HEK293 (cell line): ENCODE data around the gene NXPH1.

Experiments
- CTCF ChIA-PET: fragments of 350-600 bp; formaldehyde crosslinking; extraction: SDS; loops from one replicate; lab custom pipeline; 2021; ENCODE audit warnings: antibody characterized with exemption; lab: Yijun Ruan, JAX
- POLR2A ChIA-PET: fragments of 300-600 bp; formaldehyde crosslinking; extraction: SDS; loops from one replicate; lab custom pipeline; 2020; ENCODE audit warnings: antibody characterized with exemption, inconsistent platforms; lab: Yijun Ruan, JAX
- H3K27ac ChIP-seq: fragments of 200-500 bp; sonication (Bioruptor generic); 2 replicates; pipeline ENCODE4 v1.5.1; 2014; ENCODE audit warnings: low read depth, low read length, control low read depth, inconsistent platforms; ENCODE audit errors: extremely low read depth
- H3K36me3 ChIP-seq, 2 experiments: fragments of 200-500 bp in 1 of 2; sonication (Bioruptor generic) in 1 of 2; 1 replicate in 1 of 2; 2 replicates in 1 of 2; pipeline ENCODE4 v1.5.1; 2014 to 2017; ENCODE audit warnings: inconsistent platforms in 2 of 2, low read length in 2 of 2; ENCODE audit not compliant: control insufficient read depth in 2 of 2, insufficient read depth in 1 of 2
- H3K4me1 ChIP-seq: fragments of 200-500 bp; sonication (Bioruptor generic); 2 replicates; pipeline ENCODE4 v1.5.1; 2014; ENCODE audit warnings: mild to moderate bottlenecking, low read length, inconsistent platforms; ENCODE audit not compliant: control insufficient read depth, insufficient read depth
- H3K4me3 ChIP-seq: 2 replicates; pipeline ENCODE4 v1.5.1; 2011; ENCODE audit warnings: low read depth, mild to moderate bottlenecking, control low read depth, low read length, moderate library complexity
- H3K9me3 ChIP-seq: fragments of 200-500 bp; sonication (Bioruptor generic); 2 replicates; pipeline ENCODE4 v1.5.1; 2014; ENCODE audit warnings: low read depth, low read length, inconsistent platforms; ENCODE audit not compliant: control insufficient read depth, insufficient read depth
- ATF2 ChIP-seq: fragments of 450-650 bp; formaldehyde crosslinking; IDR thresholded peaks from 2 replicates; pipeline ENCODE4 v1.5.1; 2016; ENCODE audit warnings: missing biosample characterization, missing genetic modification characterization, low read depth
- BCL11B ChIP-seq: fragments of 450-650 bp; formaldehyde crosslinking; IDR thresholded peaks from 2 replicates; pipeline ENCODE4 v1.5.1; 2016; ENCODE audit warnings: low read depth, missing biosample characterization, missing genetic modification characterization
- CTCF ChIP-seq: fragments of 450-650 bp; formaldehyde crosslinking; IDR thresholded peaks from 2 replicates; pipeline ENCODE4 v1.5.1; 2016; ENCODE audit warnings: missing biosample characterization, missing genetic modification characterization
- HOXA7 ChIP-seq: sonication (generic); formaldehyde crosslinking; IDR thresholded peaks from 2 replicates; pipeline ENCODE4 v1.8.1; 2022; ENCODE audit warnings: missing genetic modification reagents, borderline replicate concordance
- HOXC10 ChIP-seq: sonication (generic); formaldehyde crosslinking; IDR thresholded peaks from 2 replicates; pipeline ENCODE4 v1.8.1; 2023; ENCODE audit warnings: mild to moderate bottlenecking, missing genetic modification reagents
- KLF1 ChIP-seq: fragments of 450-650 bp; formaldehyde crosslinking; IDR thresholded peaks from 2 replicates; pipeline ENCODE4 v1.5.1; 2016; ENCODE audit warnings: missing biosample characterization, missing genetic modification characterization
- OVOL3 ChIP-seq: fragments of 450-650 bp; formaldehyde crosslinking; IDR thresholded peaks from 2 replicates; pipeline ENCODE4 v1.5.1; 2016; ENCODE audit warnings: missing biosample characterization, missing genetic modification characterization
- PRDM6 ChIP-seq: fragments of 450-650 bp; formaldehyde crosslinking; IDR thresholded peaks from 2 replicates; pipeline ENCODE4 v1.5.1; 2017; ENCODE audit warnings: missing biosample characterization, missing genetic modification characterization
- SALL2 ChIP-seq: fragments of 450-650 bp; formaldehyde crosslinking; IDR thresholded peaks from 2 replicates; pipeline ENCODE4 v1.5.0; 2017; ENCODE audit warnings: missing biosample characterization, mild to moderate bottlenecking, missing genetic modification characterization, borderline replicate concordance
- ZFHX2 ChIP-seq: fragments of 450-650 bp; formaldehyde crosslinking; conservative IDR thresholded peaks from 2 replicates; pipeline ENCODE4 v1.5.1; 2016; ENCODE audit warnings: missing biosample characterization, missing genetic modification characterization
- ZFP3 ChIP-seq: fragments of 450-650 bp; formaldehyde crosslinking; IDR thresholded peaks from 2 replicates; pipeline ENCODE4 v1.5.1; 2016; ENCODE audit warnings: low read depth, missing biosample characterization, missing genetic modification characterization
- ZNF146 ChIP-seq: fragments of 450-650 bp; formaldehyde crosslinking; IDR thresholded peaks from 2 replicates; pipeline ENCODE4 v1.5.1; 2016; ENCODE audit warnings: missing biosample characterization, missing genetic modification characterization
- ZNF211 ChIP-seq: fragments of 450-650 bp; formaldehyde crosslinking; IDR thresholded peaks from 2 replicates; pipeline ENCODE4 v1.5.1; 2016; ENCODE audit warnings: low read depth, missing biosample characterization, missing genetic modification characterization
- ZNF223 ChIP-seq: fragments of 450-650 bp; formaldehyde crosslinking; IDR thresholded peaks from 2 replicates; pipeline ENCODE4 v1.5.1; 2016; ENCODE audit warnings: missing biosample characterization, missing genetic modification characterization
- ZNF23 ChIP-seq: fragments of 450-650 bp; formaldehyde crosslinking; IDR thresholded peaks from 2 replicates; pipeline ENCODE4 v1.5.1; 2016; ENCODE audit warnings: missing biosample characterization, missing genetic modification characterization, borderline replicate concordance
- ZNF266 ChIP-seq: fragments of 450-650 bp; formaldehyde crosslinking; IDR thresholded peaks from 2 replicates; pipeline ENCODE4 v1.5.1; 2016; ENCODE audit warnings: missing biosample characterization, missing genetic modification characterization, low read depth
- ZNF324 ChIP-seq: fragments of 450-650 bp; formaldehyde crosslinking; IDR thresholded peaks from 2 replicates; pipeline ENCODE4 v1.5.1; 2016; ENCODE audit warnings: missing biosample characterization, missing genetic modification characterization
- ZNF354C ChIP-seq: fragments of 450-650 bp; formaldehyde crosslinking; IDR thresholded peaks from 2 replicates; pipeline ENCODE4 v1.5.1; 2016; ENCODE audit warnings: missing biosample characterization, missing genetic modification characterization, low read depth, borderline replicate concordance
- ZNF426 ChIP-seq: fragments of 450-650 bp; formaldehyde crosslinking; IDR thresholded peaks from 2 replicates; pipeline ENCODE4 v1.5.1; 2017; ENCODE audit warnings: missing biosample characterization, missing genetic modification characterization, mild to moderate bottlenecking, inconsistent platforms, moderate library complexity
- ZNF433 ChIP-seq: fragments of 450-650 bp; formaldehyde crosslinking; IDR thresholded peaks from 2 replicates; pipeline ENCODE4 v1.5.1; 2016; ENCODE audit warnings: missing biosample characterization, missing genetic modification characterization, low read depth
- ZNF473 ChIP-seq: fragments of 450-650 bp; formaldehyde crosslinking; IDR thresholded peaks from 2 replicates; pipeline ENCODE4 v1.5.1; 2017; ENCODE audit warnings: missing biosample characterization, missing genetic modification characterization
- ZNF558 ChIP-seq: fragments of 450-650 bp; formaldehyde crosslinking; IDR thresholded peaks from 2 replicates; pipeline ENCODE4 v1.5.1; 2016; ENCODE audit warnings: missing biosample characterization, missing genetic modification characterization
- ZNF561 ChIP-seq: fragments of 450-650 bp; IDR thresholded peaks from 2 replicates; pipeline ENCODE4 v1.5.1; 2018; ENCODE audit warnings: missing biosample characterization, missing genetic modification characterization, borderline replicate concordance
- ZNF654 ChIP-seq: fragments of 450-650 bp; formaldehyde crosslinking; IDR thresholded peaks from 2 replicates; pipeline ENCODE4 v1.5.1; 2016; ENCODE audit warnings: low read depth, missing biosample characterization, missing genetic modification characterization
- ZNF785 ChIP-seq: fragments of 450-650 bp; formaldehyde crosslinking; IDR thresholded peaks from 2 replicates; pipeline ENCODE4 v1.5.1; 2016; ENCODE audit warnings: missing biosample characterization, missing genetic modification characterization

Gene NXPH1

GRCh38 chr7:8443576-8444467, 10.4 kb downstream of the NXPH1 start (continued):
- TF ChIP-seq CTCF (tag by site-specific recombination) = no peak
- no peak for TF ChIP-seq ZNF223 (tag by site-specific recombination)
- TF ChIP-seq ZNF354C (tag by site-specific recombination) = no peak
- no peak for TF ChIP-seq HOXC10 (CRISPR knock-in tag)
- TF ChIP-seq SALL2 = no peak
- TF ChIP-seq PRDM6 = no peak
- no peak for TF ChIP-seq ZNF324 (tag by site-specific recombination)
- no peak for TF ChIP-seq KLF1 (tag by site-specific recombination)
- TF ChIP-seq, all 188 proteins: peak for 0

- POLR2A ChIA-PET = no interaction called here
- Histone ChIP-seq H3K27ac (no peak overlapping the region), H3K4me3 (no peak overlapping the region), H3K9me3 (no peaks in the 10 kb centered on the region), H3K36me3 (no peaks in the 10 kb centered on the region), H3K4me1 (no peaks in the 10 kb centered on the region)
- CTCF ChIA-PET = interaction anchor here (0.8 kb wide), 1 partner anchor 8 kb away, joined by 3 read pairs; no protein-coding TSS in a partner anchor
- no peak for TF ChIP-seq ZNF23 (tag by site-specific recombination)
- no peak for TF ChIP-seq ZNF433 (tag by site-specific recombination)
- TF ChIP-seq ATF2 = no peak
- no peak for TF ChIP-seq ZNF558
- no peak for TF ChIP-seq BCL11B (tag by site-specific recombination)
- TF ChIP-seq ZNF266 = no peak
- TF ChIP-seq ZFP3 (tag by site-specific recombination) = no peak
- no peak for TF ChIP-seq OVOL3 (tag by site-specific recombination)
- no peak for TF ChIP-seq ZNF426 (tag by site-specific recombination)
- TF ChIP-seq ZNF561 = no peak
- no peak for TF ChIP-seq ZFHX2
- no peak for TF ChIP-seq ZNF785 (tag by site-specific recombination)
- no peak for TF ChIP-seq ZNF211
These were observed 11.0 kb downstream of the NXPH1 start for GRCh38 chr7:8444468-8444769.

- H3K27ac ChIP-seq = no peak overlapping the region
- TF ChIP-seq ZNF146 (0 out of 2 replicates have a peak, but pooled peaks have one; percentile 9), HOXA7 (CRISPR knock-in tag) (no peak), ZNF654 (tag by site-specific recombination) (no peak), ZNF473 (no peak)
- no peak overlapping the region for H3K4me3 ChIP-seq
- H3K36me3 ChIP-seq = no peaks in the 10 kb centered on the region
- H3K9me3 ChIP-seq = no peaks in the 10 kb centered on the region
- POLR2A ChIA-PET = no interaction called here
- H3K4me1 ChIP-seq = no peaks in the 10 kb centered on the region
- CTCF ChIA-PET = no interaction called here
These were observed 20.1 kb downstream of the NXPH1 start for GRCh38 chr7:8453535-8453934.
